HG03139 (cell line): ENCODE data around the gene CACNB2.
"Not testable (repeated sequence)": the region's sequence is repeated elsewhere in the genome, so short reads cannot be mapped to it uniquely, and the experiment has no call there.

Experiments used
- ATAC-seq: cut with Tn5 transposase; IDR thresholded peaks from one replicate; pipeline ENCODE4 v1.9.1; 2021; ENCODE audit not compliant: unreplicated experiment

Gene CACNB2

GRCh38 chr10:18144928-18145327 is 4.7 kb downstream of the CACNB2 start:
- no peak for ATAC-seq

GRCh38 chr10:18145652-18146051 is 5.4 kb downstream of the CACNB2 start:
- ATAC-seq: no peak

- no peak for ATAC-seq
These were observed 9.1 kb downstream of the CACNB2 start for GRCh38 chr10:18149196-18149800.

GRCh38 chr10:18151356-18151890 is 11.2 kb downstream of the CACNB2 start:
- no peak for ATAC-seq

GRCh38 chr10:18153381-18153780 is 13.2 kb downstream of the CACNB2 start:
- ATAC-seq: not testable (repeated sequence)

GRCh38 chr10:18155321-18155720 is 15.1 kb downstream of the CACNB2 start:
- ATAC-seq: no peak

- ATAC-seq: not testable (repeated sequence)
These were observed 16.6 kb downstream of the CACNB2 start for GRCh38 chr10:18156797-18157196.

- ATAC-seq: no peak
These were observed 17.7 kb downstream of the CACNB2 start for GRCh38 chr10:18157881-18158280.

- no peak for ATAC-seq
These were observed 18.6 kb downstream of the CACNB2 start for GRCh38 chr10:18158773-18159265.

GRCh38 chr10:18159557-18159956 is 19.3 kb downstream of the CACNB2 start:
- no peak for ATAC-seq

GRCh38 chr10:18162021-18162627 is 21.9 kb downstream of the CACNB2 start:
- ATAC-seq: no peak

GRCh38 chr10:18164093-18164492 is 23.9 kb downstream of the CACNB2 start:
- no peak for ATAC-seq

GRCh38 chr10:18164748-18165361 is 24.6 kb downstream of the CACNB2 start:
- no peak for ATAC-seq

GRCh38 chr10:18178854-18179483 is 38.7 kb downstream of the CACNB2 start:
- ATAC-seq: no peak

- ATAC-seq: no peak
These were observed 39.7 kb downstream of the CACNB2 start for GRCh38 chr10:18179891-18180290.

- ATAC-seq: not testable (repeated sequence)
These were observed 41.2 kb downstream of the CACNB2 start for GRCh38 chr10:18181382-18181781.

GRCh38 chr10:18185621-18186020 is 45.4 kb downstream of the CACNB2 start:
- no peak for ATAC-seq

GRCh38 chr10:18190840-18191239 is 50.6 kb downstream of the CACNB2 start:
- no peak for ATAC-seq

GRCh38 chr10:18194634-18195033 is 54.4 kb downstream of the CACNB2 start:
- no peak for ATAC-seq

GRCh38 chr10:18195060-18195799 is 55.0 kb downstream of the CACNB2 start:
- no peak for ATAC-seq
